Loucy (cell line): Measurements from ENCODE around the gene BTBD9.

Source experiments
- EZH2phosphoT487 ChIP-seq: fragments of 200-600 bp; IDR thresholded peaks from 2 replicates; pipeline ENCODE4 v1.6.1; 2018; ENCODE audit warnings: antibody characterized with exemption, mild to moderate bottlenecking, moderate library complexity, borderline replicate concordance
- TF ChIP-seq, protein P1 (sequence below): fragments of 200-600 bp; sonication (generic); conservative IDR thresholded peaks from 2 replicates; pipeline ENCODE4 v1.5.1; 2014; ENCODE audit warnings: mild to moderate bottlenecking, antibody characterized with exemption, low read length

DNA sequence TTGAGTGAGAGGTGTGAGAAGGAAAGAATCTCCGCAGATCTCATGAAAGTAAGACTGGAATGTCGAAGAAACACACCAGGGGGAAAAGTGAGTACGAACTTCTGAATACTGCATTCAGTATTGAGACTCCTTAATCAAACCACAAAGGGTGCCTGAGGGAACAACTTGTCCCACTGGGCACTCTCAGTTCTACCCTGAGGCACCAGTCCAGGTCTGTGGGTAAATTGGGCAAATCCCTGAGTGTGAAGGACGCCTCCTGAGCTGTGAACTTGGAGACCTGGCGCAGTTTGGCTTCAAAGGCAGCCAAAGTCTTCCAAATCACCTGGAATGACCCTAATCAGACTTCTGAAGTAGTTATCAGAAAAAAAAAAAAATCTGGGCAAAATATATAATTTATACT is 329.7 kb downstream of the BTBD9 start:
- TF ChIP-seq, protein P1, sequence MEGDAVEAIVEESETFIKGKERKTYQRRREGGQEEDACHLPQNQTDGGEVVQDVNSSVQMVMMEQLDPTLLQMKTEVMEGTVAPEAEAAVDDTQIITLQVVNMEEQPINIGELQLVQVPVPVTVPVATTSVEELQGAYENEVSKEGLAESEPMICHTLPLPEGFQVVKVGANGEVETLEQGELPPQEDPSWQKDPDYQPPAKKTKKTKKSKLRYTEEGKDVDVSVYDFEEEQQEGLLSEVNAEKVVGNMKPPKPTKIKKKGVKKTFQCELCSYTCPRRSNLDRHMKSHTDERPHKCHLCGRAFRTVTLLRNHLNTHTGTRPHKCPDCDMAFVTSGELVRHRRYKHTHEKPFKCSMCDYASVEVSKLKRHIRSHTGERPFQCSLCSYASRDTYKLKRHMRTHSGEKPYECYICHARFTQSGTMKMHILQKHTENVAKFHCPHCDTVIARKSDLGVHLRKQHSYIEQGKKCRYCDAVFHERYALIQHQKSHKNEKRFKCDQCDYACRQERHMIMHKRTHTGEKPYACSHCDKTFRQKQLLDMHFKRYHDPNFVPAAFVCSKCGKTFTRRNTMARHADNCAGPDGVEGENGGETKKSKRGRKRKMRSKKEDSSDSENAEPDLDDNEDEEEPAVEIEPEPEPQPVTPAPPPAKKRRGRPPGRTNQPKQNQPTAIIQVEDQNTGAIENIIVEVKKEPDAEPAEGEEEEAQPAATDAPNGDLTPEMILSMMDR, result no peak
- no peak for TF ChIP-seq EZH2phosphoT487
